Tibial nerve (tissue), 4 donors: Measurements from ENCODE around the gene FZD2.

Experiments used
- EP300 ChIP-seq, 2 donors: sonication (generic); formaldehyde crosslinking; IDR thresholded peaks; one replicate each; pipeline ENCODE4 v1.6.1; 2017; ENCODE audit warnings: antibody characterized with exemption in 2 of 2, mild to moderate bottlenecking in 1 of 2
- TF ChIP-seq, protein P1 (sequence below), 5 experiments: fragments of 200-600 bp in 3 of 5; fragments of 450-650 bp in 2 of 5; sonication (generic) in 3 of 5; IDR thresholded peaks; one replicate each; pipeline ENCODE4 v1.5.1; 2016 to 2019; ENCODE audit warnings: antibody characterized with exemption in 5 of 5, mild to moderate bottlenecking in 3 of 5, moderate library complexity in 2 of 5

DNA sequence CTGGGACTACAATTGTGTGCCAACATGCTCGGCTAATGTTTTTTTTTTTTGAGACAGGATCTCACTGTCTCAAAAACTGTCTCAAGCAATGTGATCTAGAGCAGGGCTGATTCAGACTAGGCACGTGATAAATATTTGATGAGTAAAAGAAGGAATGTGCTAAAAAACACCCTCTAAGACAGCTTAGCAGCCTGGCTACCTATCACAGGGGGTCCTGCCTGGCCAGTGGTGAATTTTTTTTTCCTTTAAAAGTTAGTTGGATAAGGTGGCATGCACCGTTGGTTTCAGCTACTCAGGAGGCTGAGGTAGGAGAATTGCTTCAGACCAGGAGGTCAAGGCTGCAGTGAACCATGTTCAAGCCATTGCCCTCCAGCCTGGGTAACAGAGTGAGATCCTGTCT lies 39.3 kb upstream of the FZD2 start:
- TF ChIP-seq, protein P1, sequence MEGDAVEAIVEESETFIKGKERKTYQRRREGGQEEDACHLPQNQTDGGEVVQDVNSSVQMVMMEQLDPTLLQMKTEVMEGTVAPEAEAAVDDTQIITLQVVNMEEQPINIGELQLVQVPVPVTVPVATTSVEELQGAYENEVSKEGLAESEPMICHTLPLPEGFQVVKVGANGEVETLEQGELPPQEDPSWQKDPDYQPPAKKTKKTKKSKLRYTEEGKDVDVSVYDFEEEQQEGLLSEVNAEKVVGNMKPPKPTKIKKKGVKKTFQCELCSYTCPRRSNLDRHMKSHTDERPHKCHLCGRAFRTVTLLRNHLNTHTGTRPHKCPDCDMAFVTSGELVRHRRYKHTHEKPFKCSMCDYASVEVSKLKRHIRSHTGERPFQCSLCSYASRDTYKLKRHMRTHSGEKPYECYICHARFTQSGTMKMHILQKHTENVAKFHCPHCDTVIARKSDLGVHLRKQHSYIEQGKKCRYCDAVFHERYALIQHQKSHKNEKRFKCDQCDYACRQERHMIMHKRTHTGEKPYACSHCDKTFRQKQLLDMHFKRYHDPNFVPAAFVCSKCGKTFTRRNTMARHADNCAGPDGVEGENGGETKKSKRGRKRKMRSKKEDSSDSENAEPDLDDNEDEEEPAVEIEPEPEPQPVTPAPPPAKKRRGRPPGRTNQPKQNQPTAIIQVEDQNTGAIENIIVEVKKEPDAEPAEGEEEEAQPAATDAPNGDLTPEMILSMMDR (IDR thresholded peaks at IDR 0.05), result no peak
- no peak for TF ChIP-seq EP300 (IDR thresholded peaks at IDR 0.05)
